ENCODE data around the gene PHF21A.

The PHF21A gene

DNA sequence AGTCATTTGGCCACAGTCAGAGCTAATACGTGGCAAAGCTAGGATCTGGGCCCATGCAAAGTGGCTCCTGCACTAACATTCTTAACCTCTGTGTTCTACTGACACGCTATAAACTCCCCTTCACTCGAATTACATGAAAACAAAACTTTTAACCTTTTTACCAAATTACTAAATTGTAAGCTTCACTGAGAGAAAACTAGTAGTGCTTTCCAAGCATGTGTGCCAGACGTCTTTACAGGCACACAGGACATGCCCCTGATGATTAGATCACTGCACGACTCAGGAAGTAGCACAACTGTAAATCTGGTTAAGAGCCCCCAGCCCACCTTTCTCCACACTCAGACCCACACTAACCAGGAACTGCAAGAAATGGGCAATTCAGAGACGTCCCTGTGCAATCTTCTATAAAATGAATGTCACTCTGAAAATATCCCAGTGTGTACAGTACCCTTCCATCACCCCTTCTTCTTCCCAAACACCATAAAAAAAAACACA, 16.1 kb downstream of the PHF21A start:
- POLR2A ChIA-PET (ENCODE audit: low non-redundant PET) = no interaction called here
- DNase-seq (ENCODE audit: low spot score) = no peak
- CTCF ChIA-PET = interaction anchor here (0.5 kb wide), 1 partner anchor 135 kb away, joined by 3 read pairs; no protein-coding TSS in a partner anchor
- TF ChIP-seq, protein P1, sequence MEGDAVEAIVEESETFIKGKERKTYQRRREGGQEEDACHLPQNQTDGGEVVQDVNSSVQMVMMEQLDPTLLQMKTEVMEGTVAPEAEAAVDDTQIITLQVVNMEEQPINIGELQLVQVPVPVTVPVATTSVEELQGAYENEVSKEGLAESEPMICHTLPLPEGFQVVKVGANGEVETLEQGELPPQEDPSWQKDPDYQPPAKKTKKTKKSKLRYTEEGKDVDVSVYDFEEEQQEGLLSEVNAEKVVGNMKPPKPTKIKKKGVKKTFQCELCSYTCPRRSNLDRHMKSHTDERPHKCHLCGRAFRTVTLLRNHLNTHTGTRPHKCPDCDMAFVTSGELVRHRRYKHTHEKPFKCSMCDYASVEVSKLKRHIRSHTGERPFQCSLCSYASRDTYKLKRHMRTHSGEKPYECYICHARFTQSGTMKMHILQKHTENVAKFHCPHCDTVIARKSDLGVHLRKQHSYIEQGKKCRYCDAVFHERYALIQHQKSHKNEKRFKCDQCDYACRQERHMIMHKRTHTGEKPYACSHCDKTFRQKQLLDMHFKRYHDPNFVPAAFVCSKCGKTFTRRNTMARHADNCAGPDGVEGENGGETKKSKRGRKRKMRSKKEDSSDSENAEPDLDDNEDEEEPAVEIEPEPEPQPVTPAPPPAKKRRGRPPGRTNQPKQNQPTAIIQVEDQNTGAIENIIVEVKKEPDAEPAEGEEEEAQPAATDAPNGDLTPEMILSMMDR (conservative IDR thresholded peaks at IDR 0.05; ENCODE audit: low read depth) = no peak
- no peak overlapping the region for H3K27ac ChIP-seq

DNA sequence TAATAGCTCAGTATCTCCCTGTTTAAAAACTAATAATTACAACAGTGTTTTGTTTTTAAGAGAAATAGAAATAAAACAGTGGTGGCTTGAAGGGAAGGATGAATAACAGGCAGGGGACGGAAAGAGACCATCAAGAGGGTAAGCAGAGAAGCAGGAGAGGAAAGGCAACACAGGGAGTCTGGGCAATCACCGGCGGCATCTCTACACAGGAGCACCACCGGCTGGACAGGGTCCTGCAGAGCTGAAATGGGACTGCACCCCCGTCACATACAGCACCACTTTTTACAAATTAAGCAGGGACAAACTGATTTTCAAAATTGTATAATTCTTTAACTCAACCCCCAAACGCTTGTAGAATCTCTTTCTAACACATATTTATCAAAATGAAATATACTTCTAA, 18.4 kb downstream of the PHF21A start:
- POLR2A ChIA-PET (ENCODE audit: low non-redundant PET) = no interaction called here
- DNase-seq (ENCODE audit: low spot score) = no peak
- TF ChIP-seq, protein P1 (conservative IDR thresholded peaks at IDR 0.05; ENCODE audit: low read depth) = no peak
- CTCF ChIA-PET = no interaction called here
- no peak overlapping the region for H3K27ac ChIP-seq

GRCh38 chr11:46100670-46101069, 20.6 kb downstream of the PHF21A start:
- DNase-seq (ENCODE audit: low spot score) = no peak
- POLR2A ChIA-PET (ENCODE audit: low non-redundant PET) = no interaction called here
- CTCF ChIA-PET = no interaction called here
- no peak overlapping the region for H3K27ac ChIP-seq
- TF ChIP-seq, protein P1 (conservative IDR thresholded peaks at IDR 0.05; ENCODE audit: low read depth) = no peak

DNA sequence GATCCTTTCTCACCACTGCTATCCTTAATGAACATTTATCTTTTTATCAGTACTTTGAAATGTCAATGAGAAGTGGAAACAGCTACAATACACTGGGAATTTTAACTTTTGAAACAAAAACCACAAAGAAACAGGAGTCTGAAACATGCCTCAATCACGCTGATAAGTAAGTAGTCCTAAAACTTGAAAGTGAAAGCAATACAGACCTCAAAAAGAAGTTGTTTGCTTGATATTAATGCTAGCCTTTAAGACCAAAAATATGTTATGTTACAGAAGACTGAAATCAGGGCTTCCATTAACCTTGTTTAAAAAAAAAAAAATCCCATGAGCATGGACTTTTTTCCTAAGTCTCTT, 21.3 kb downstream of the PHF21A start:
- ChIA-PET CTCF (interaction anchor here (1.0 kb wide), 1 partner anchor 34 kb away, joined by 4 read pairs; no protein-coding TSS in a partner anchor), POLR2A (ENCODE audit: low non-redundant PET) (no interaction called here)
- H3K27ac ChIP-seq = no peak overlapping the region
- no peak for DNase-seq (ENCODE audit: low spot score)
- TF ChIP-seq, protein P1 (conservative IDR thresholded peaks at IDR 0.05; ENCODE audit: low read depth) = no peak

- TF ChIP-seq, protein P1 (conservative IDR thresholded peaks at IDR 0.05; ENCODE audit: low read depth) = no peak
- CTCF ChIA-PET = no interaction called here
- DNase-seq (ENCODE audit: low spot score) = no peak
- no peak overlapping the region for H3K27ac ChIP-seq
- POLR2A ChIA-PET (ENCODE audit: low non-redundant PET) = no interaction called here
Observed at GRCh38 chr11:46090375-46090774, 30.9 kb downstream of the PHF21A start.

GRCh38 chr11:46079662-46080061, 41.6 kb downstream of the PHF21A start:
- TF ChIP-seq, protein P1 (conservative IDR thresholded peaks at IDR 0.05; ENCODE audit: low read depth) = no peak
- DNase-seq (ENCODE audit: low spot score) = no peak
- CTCF ChIA-PET = interaction anchor here (1.2 kb wide), 1 partner anchor 115 kb away, joined by 5 read pairs; no protein-coding TSS in a partner anchor
- POLR2A ChIA-PET (ENCODE audit: low non-redundant PET) = no interaction called here
- H3K27ac ChIP-seq = no peak overlapping the region

Data from RWPE1 (cell line).